T47D (cell line): ENCODE measurements around the gene RBM44.

ENCODE experiments used
- DNase-seq, 2 experiments: peaks; one replicate each; pipeline versions ENCODE4 v3.0.0 to v3.0.0-alpha.2; 2011 to 2012; ENCODE audit warnings: low read depth in 1 of 2, low spot score in 1 of 2
- JUND ChIP-seq: IDR thresholded peaks from 2 replicates; pipeline ENCODE4 v1.6.1; 2012; ENCODE audit warnings: low read depth
- in situ Hi-C: cut with HindIII; loops from 2 replicates; pipeline ENCODE4 v1.10.0; 2016; ENCODE audit warnings: low sequenced_read_pairs, low pct_unique_long_range_greater_than_20kb

Gene RBM44

DNA sequence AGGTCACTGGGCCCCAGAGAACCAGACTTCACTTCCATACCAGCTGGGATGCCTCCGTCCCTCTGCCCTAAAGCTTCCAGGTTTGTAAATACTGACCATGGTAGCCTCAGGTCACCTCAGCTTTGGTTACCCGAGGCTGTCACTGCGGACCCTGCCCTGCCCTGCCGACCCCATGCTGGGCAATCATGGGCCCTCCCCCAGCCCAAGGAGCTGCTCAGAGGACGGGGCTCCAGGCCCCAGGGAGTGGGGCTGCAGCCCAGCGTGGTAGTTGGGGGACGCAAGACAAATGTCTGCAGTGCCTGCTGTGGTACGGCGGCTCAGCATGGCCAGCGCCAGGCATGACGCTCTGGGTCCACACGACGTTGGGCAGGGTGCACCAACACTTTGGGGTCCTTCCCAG lies 86.1 kb downstream of the RBM44 start:
- DNase-seq = no peak
- no peak for TF ChIP-seq JUND
- in situ Hi-C loops = no loop called here

DNA sequence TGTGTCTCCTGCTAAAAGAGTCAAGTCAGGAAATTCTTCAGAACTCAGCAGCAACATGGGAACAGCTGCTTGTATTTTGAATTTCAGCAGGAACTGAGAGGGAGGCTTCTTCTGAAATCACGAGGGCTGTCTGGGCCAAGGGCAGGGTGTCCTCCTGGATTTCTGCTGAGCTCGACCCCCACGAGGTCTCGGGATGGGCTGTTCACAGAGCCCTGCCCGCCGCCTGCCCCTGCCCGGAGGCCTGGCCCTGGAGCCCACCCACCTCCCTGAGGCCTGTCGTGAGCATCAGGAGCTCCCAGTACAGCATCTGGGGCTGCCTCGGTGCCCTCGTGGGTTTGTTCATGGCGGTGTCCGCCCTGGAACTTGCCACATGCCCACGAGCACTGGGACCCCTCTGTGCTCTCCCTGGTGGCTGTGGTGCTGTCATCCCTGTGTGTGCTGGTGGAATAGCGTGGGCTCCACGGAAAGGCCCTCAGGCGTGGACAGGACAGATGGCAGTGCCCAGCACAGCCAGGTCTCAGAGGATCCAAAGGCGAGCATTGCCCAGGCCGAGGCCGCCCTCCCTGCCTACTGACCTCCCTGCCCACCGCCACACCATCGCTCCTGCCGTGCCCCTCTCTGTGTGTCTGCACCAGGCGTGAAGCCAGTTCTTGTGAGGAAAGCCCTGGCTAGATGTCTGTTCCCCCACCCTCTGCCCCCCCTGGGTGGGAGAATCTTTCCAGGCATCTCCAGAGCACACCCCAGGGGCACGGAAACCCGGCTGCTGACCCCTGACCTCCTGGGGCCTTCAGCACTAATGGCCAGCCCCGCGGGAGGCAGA lies 86.7 kb downstream of the RBM44 start:
- TF ChIP-seq JUND = no peak
- DNase-seq = no peak
- in situ Hi-C loops = no loop called here

DNA sequence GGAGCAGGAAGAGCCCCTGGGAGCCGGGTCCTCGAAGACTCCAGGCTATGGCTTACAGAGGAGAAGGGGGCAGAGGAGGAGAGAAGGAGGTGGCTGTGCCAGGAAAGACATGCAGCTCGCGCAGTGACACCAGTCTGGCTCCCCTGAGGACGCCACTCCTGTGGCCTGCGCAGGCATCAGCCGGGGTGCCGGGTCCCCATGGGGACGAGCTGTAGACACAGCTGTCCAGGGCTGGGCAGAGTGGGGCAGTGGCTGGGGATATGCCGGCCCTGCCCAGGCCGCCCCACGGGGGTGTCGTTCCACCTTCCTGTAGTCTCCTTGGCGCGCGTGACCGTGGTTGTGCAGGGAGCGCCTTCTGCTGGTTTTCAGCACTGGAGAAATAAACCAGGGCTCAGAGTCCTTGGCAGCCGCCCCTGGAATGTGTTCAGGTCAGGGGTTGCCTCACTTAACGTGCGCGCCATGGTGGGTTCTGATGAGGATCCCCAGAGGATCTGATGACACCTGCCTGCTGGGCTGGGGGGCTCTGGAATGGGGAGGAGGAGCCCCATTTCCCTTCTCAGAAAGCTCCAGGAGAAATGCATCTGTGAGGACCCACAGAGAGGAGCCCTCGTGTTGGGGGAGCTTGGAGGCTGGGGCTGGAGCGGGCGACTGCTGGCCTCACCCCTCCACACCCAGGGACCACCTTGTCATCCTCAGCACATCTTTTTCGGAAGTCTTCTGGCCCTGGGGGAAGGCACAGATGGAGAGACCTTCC lies 87.5 kb downstream of the RBM44 start:
- TF ChIP-seq JUND = no peak
- DNase-seq = no peak
- in situ Hi-C loops = no loop called here

DNA sequence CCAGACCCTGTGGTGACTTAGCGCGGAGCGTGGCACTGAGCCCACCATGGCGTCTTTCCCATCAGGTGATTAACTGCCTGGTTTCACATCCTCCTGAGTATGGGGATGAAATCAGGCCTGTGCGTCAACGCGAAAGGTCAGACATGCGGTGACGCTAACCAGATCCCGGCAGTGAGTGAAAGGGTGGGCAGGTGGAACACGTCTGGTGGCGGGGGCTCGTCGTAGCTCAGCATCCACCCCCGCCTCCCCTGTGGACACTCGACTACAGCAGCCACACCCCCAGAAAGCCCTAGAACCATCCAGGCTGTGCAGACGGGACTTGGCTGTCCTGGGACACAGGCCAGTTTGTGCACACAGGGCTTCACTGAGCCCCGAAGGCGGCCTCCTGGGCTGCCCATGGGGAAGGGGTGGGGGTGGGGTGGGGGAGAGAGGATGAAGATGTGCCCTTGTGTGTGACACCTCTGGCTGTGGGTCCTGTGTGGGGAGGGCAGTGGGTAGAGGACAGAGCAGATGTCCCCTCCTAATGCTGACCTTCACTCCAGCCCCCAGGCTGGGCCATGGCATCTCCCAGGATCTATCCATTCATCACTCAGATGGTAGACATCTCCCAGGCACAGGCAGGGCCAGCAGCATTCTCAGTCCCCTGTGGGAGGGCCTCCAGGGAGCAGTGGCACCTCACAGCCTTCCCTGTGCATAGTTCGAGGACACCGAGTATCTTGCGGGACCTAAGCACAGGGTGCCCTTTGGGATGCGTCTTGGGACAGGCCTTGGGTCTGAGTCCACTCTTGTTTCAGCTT lies 88.3 kb downstream of the RBM44 start:
- TF ChIP-seq JUND = no peak
- in situ Hi-C loops = no loop called here
- DNase-seq = no peak

DNA sequence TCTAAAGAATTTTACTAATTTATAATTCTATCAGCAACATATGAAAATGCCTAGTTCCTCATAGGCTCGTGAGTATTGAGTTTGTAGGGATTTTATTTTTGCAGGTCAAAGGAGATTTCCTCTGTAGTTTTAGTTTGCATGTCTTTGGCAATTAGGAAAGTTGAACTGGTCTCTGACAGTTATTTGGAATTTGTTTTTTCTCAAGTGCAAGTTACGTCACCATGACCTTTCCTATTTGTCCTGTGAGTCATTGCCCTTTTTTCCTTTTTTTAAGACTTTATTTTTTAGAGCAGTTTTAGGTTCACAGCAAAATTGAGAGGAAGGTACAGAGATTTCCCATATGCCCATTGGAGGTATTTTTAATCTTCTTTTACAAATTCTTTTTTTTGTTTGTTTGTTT lies 89.8 kb downstream of the RBM44 start:
- no peak for TF ChIP-seq JUND
- DNase-seq = no peak
- in situ Hi-C loops = no loop called here

DNA sequence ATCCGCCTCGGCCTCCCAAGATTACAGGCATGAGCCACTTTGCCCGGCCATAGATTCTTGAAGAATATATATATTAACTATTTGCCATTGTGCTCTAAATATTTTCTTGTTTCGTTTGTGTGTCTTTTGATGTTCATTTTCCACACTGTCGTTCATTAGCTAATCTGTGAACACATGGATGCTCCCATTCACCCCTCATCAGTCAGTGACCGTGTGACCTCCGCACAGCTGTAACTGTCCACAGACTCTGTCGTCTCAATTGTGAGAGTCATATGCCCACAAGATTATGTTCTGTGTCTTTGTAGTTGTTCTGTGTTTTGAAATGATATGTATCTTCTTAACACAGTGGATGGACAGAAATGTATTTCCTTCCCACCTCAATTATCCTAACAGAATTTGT lies 90.4 kb downstream of the RBM44 start:
- no peak for DNase-seq
- no peak for TF ChIP-seq JUND
- in situ Hi-C loops = no loop called here

DNA sequence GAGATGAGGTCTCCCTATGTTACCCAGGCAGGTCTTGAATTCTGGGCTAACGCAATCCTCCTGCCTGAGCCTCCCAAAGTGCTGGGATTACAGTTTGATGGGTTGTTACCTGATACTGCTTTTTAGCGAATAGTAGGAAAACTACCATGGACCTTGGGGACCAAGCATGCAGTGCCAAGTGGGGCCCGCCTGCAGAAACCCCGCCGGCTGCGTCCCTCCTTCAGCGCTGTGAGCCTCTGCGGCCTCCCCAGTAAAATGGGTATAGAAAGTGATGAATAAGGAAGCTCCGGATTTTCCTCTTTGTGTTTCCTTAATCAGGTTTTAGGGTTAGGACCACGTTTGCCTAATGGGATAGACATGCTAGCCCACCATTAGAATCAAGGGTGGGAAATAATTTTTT lies 91.2 kb downstream of the RBM44 start:
- no peak for TF ChIP-seq JUND
- DNase-seq = no peak
- in situ Hi-C loops = no loop called here
